HG02588 (cell line): Measurements from ENCODE around the gene SPDEF.

Experiments
- ATAC-seq: cut with Tn5 transposase; IDR thresholded peaks from one replicate; pipeline ENCODE4 v1.9.1; 2021; ENCODE audit warnings: mild to moderate bottlenecking, moderate library complexity; ENCODE audit not compliant: unreplicated experiment

The SPDEF gene

DNA sequence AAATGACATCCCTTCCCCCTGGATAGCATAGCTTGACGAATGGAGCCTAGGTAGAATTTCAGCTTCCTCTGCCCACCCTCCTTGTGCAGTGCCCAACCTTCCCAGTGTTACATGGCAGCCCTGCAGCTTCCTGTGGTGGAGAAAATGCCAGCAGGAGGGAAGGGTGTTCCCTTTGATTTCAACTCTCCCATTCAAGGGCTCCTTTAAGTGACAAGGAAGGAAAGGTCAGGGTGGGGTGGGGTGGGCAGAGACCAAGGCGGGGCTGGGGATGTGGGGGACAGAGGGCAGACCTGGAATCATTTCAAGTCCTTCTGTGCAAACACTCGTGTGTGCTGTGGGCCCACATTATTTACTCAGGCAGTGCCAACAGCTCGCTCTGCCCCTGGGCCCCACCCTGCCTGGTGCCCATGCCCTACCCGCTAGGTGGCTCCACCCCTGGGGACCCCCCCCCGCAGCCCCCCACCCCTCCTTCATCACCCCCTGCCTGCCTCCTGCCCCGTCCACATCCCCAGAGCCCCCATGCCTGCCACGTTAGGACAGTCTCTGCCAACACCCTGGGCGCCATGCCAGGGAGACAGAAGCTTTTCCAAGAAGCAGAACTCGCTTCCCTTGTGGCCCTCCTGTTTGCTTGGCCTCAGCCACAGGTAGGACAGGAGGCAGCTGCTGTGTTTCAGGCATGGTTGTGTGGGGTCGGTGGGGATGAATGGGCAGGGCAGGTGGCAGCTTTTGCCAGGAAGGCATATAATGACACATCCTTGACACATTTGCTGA lies 9.4 kb downstream of the SPDEF start:
- ATAC-seq = no peak

DNA sequence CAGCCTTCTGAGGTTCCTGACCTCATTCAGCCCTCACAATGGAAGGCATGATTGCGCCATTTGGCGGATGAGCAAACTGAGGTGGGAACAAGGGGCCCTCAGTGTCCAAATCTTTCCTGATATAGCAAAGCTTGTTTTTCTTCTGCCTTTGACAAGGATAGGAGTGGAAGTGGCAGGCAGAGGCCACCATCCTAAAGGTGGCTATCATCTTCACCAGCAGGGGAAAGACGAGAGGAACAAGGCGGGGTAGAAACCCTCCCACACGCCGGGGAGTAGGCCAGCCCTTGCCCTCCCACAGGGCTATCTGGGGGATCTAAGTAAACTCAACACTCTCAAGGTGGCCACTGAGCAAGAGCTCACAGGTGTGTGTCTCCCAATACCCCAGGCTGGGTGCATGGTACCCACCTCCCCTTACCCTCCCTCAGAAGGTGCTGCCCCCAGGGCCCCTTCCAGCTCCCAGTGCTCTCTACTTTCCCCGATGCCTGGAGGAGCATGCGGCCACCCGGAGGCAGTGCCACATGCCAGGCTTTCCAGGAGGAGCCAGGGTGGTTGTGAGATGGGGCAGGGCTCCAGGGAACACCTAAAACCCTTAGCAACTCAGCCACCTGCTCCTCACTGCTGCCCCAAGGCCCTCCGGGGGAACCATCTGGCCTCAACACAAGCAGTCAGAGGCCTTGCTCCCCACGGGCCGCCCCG lies 11.2 kb downstream of the SPDEF start:
- no peak for ATAC-seq

DNA sequence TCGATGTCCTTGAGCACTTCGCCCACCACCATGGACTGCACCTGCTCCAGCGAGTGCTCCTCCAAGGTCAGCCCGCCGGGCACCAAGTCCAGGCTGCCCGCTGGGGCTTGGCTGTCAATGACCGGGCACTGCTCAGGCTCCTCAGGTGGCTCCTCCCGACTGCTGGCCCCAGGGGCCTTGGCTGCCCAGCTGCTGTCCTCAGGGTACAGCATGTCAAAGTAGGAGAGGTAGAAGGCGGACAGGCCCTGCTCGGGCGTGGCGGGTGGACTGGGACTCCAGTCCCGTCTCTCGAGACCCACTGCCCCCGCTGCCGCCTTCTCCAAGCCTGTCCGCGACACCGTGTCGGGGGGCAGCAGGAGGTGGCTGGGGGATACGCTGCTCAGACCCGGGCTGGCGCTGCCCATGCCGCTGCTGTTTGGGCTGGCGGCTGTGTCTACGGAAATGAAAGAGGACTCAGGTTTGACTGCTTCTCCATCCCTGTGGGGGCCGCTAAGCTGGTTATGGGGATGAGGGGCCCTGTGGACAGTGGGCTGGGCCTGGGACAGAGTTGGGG lies 12.0 kb downstream of the SPDEF start:
- no peak for ATAC-seq

DNA sequence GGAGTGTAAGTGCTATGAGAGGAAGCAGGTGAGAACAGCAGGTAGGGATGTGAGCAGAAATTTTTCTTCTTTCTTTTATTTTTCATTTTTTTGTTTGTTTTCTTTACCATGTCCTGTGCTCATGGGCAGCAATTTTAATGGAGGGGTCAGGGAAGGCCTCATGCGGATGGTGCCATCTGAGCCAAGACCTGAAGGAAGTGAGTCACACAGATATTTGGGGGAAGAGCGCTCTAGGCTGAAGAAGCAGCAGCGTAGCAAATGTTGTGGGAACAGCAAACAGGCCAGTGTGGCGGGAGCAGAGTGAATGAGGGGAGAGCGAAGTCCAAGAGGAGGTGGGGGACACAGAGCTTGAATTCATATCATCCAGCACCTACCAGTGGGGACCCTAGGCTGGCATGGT lies 12.7 kb downstream of the SPDEF start:
- no peak for ATAC-seq

DNA sequence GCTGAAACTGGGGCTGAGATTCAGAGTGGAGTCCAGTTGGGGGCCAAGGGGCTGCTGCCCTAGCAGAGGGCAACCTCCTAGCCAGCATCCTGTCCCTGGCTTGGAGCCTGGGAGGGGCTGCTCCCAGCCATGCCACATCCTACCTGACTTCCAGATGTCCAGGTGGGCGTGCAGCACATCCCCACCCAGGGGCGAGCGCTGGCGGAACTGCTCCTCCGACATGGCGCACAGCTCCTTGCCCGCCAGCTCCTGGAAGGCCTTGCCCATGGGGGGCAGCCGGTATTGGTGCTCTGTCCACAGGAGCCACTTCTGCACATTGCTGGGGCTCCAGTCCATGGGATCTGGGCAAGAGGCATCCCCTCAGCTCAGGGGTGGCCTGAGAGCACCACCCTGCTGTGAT lies 15.3 kb downstream of the SPDEF start:
- no peak for ATAC-seq

DNA sequence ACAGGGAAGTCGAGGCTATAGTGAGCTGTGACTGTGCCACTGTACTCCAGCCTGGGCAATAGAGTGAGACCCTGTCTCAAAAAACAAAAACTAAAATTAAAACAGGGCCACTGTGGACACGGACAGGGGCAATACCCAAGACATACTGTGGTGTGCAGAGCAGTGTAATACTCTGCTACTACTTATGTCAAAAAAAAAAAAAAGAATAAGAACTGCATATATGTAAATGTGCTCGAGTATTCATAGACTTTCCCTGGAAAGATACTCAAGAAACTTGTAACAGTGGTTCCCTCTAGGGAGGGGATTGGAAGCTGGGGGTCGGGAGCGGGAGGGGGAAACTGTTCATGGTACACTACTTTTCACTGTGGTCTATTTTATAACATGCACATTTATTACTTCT lies 15.9 kb downstream of the SPDEF start:
- no peak for ATAC-seq

DNA sequence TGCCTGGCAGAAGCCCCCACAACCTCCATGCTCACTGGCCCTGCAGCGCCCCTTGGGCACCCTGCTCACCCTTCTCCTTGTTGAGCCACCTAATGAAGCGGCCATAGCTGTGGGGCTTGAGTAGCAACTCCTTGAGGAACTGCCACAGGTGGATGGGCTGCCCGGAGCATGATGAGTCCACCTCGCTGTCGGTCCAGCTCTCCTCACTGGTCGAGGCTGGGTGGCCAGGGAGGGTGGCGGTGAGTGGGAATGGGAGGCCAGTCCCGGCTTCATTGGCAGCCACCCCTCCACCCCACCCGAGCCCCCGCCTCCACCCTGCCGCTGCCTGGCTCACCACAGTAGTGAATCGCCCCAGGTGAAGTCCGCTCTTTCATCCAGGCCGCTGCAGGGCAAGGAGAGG lies 16.9 kb downstream of the SPDEF start:
- no peak for ATAC-seq

DNA sequence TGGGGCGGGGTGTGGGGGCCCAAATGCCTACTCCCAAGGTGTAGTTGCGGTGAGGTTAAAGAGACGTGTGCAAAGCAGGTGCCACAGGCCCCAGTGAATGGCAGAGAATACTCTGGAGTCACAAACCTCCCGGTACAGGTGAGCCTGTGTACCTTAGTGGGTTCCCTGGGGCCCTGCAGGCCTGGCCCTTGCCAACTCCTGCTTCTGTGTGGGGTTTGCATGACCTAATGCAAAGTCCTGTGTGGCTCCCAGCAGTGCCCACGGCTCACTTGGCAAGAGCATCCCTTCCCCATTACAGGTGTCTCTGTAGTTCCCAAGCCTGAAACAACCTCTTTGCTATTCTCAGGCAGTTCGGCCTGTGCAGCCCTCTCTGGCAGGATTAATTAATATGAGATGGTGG lies 17.5 kb downstream of the SPDEF start:
- ATAC-seq = no peak

DNA sequence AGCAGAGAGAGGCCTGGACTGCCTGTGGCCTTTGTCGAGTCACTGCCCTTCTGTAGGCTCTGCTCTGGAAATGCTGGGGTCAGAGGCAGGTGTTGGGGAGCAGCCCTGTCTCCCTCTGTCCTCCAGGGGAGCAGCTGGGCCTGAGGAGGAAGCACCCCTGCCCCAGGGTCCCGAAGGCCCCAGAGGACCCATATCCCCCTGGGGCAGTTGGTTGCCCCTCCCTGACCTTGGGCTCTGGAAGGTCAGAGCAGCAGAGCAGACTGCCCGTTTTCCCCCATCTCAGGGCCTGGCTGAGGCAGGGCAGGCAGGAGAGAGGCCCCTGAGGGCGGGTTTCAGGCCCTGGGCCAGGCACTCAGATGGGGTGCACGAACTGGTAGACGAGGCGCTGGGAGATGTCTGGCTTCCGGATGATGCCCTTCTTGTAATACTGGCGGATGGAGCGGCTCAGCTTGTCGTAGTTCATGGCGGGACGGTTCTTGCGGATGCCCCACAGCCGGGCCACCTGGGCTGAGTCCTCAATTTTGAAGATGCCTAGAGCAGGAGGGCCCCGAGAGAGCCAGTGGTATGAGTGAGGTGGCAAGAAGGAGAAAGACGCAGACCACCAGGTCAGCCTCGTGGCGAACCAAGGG lies 18.1 kb downstream of the SPDEF start:
- ATAC-seq = no peak

DNA sequence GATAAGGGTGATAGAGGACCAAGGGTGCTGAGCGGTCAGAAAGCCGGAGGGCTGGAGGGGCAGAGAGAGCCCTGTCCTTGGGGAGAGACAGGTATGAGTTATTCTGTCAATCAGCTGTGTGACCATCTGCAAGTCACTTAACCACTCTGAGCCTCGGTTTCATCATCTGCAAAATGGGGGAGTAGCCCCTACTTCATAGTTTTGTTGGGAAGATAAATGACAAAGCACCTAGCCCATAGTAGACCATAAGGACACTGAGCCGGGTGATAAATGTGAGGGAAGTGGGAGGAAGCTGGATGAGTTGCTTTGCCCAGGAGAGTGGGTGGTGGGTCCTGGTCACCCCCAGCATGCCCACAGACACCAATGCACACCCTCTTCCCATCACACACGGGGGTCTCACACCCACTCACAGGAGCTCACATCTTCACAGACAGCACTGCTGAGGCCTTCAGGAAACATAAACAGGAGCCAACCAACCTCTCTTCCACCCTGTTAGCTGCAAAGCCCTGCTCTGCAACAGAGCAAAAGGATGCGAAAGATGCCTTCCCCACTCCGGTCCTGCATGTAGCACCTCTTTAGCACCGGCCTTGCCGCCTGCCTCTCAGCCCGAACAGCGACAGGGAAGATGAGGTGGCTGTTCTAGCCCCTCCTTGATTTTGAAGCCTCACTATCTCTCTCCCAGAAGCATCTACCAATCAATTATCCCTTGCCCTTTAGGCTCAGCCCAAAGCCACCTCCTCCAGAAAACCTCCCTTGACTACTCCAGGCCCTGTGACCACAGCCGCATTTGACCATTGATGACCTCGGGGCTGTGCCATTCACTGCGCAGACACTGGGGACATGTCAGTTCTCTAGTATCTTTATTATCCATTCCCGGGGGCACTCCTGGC lies 18.9 kb downstream of the SPDEF start:
- no peak for ATAC-seq

DNA sequence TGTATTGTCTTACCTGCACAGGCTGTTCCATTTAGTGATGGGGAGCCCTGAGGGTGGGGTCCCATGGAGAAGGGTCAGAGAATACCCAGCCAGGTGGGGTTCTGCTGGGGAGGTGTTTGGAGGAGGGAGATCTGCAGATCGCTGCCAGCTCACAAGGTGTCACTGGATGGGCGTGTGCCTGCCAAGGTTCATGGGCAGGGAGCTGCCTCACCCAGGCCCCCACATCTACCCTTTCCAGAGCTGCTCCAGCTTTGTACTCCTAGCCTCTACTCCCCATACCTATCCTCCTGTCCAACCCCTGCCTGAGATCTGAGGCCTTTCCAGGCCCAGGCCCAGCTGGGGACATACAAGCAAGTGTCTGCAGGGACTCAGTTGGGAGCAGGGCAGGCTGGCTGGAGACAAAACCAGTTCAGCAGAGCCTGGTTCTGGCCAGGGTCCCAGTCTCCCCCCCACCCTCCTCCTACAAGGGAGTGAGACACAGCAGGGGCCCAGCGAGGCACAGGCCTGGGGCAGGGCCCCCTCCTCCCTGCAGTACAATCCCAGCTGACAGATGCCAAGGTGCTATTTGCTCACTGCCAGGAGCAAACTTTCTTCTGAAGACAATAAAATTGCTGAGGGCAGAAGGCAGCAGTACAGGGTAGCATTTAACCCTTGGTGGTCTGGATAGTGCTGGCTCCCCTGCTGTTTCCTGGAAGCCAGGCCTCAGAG lies 19.7 kb downstream of the SPDEF start:
- ATAC-seq = no peak

DNA sequence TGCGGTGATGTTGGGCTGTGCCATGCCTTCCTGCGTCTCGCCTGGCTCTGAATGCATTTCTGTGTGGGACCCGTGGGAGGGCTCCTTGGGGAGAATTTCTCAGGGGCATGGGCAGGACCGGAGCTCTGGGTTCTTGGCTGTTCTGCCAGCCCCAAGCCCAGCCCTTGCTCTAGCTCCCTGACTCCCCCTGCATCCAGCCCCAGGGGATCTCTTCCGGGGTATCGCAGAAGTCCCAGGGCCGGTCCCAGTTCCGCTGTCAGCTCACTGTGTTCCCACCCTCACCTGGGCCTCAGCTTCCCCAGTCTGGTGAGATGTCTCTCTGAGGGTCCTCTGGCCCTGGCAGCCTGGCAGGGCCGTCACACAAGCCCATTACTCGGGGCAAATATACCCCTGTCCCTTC lies 20.5 kb downstream of the SPDEF start:
- ATAC-seq = no peak

DNA sequence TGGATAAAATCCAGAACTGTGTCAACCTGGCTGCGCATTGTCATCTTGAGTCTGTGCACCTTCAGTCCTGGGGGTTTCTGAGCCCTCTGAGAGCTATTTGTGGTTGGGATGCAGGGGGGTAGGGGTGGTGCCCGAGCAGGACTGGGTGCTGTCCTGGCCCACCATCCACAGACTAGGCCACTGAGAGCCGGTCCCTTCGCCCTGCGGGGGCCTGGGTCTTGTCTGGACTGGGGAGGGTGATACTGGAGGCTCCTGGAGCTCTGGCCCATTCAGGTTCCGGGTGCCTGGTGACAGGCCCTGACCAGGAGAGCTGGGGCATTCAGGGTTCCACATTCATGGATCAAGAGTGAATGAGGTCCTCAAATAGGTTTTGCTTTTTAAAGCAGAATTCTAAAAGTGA lies 20.9 kb downstream of the SPDEF start:
- ATAC-seq = no peak

DNA sequence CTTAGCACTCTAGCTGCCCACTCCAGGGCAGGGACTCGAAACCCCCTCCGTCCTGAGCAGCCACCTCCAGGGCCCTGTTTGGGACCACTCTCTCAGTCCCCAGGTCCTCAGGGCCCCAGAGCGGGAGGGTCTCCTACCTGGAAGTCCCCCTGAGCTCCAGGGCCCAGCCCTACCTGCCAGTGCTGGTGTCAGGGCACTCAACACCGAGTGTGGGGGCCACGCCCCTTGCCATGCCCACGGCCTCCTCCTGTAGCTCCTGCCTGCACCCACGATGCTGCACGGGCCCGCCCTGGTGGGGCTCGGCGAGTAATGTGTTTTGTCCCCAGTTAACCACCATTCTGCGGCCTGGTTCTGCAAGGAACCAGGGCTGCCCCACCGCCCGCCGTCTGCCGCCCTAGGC lies 21.5 kb downstream of the SPDEF start:
- ATAC-seq = no peak

DNA sequence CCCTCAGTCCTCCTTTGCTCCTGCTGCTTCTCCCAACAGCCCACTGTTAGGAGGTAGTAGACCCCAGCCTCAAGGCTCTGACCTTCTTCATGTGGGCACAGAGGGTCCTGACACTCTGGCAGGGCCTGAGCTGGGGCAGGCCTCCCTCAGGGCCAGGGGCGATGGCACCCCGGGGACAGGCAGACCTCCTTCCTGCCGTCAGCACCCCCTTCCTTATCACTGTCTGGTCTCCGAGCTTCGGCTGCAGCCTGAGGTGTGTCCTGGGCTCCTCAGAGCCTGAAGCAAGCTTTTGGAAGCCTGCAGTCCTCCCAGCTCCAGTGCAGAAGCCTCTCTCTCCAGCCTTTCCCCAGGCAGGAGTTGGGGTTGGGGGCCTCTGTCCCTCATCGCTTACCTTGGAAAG lies 22.0 kb downstream of the SPDEF start:
- ATAC-seq = no peak

DNA sequence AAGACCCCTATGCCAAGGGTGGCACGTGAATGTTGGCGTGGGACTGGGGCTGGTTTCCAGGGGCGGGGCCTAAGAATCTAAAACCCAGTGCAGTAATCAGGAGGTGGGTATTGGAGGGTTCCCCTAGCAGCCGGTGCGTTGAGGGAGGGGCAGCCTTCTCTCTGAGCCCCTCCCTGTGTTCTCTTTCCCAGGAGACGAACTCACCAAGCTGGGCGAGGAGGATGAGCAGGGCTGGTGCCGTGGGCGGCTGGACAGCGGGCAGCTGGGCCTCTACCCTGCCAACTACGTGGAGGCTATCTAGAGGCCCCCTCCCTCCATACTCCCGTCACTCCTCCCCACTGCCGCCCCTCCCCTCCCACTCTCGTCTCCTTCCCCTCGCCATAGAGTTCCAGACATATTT lies 23.9 kb downstream of the SPDEF start:
- no peak for ATAC-seq

DNA sequence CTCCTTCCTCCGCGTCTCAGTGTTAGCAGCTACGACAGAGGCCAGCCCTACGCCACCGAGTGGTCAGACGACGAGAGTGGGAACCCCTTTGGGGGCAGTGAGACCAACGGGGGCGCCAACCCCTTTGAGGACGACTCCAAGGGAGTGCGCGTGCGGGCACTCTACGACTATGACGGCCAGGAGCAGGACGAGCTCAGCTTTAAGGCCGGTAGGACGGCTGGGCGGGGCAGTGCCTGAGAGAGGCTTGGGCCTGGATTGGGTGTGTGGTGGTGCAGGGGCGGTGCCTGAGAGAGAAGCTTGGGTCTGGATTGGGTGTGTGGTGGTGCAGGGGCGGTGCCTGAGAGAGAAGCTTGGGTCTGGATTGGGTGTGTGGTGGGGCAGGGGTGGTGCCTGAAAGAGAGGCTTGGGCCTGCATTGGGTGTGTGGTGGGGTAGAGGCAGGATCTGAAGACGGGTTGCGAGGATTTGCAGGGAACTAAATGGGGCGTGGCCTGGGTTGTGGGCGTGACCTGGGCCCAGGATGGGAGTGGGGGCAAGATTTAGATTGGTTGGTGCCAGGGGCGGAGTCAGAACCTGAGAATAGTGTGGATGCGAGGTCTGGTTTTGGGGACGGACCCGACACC lies 24.4 kb downstream of the SPDEF start:
- ATAC-seq = no peak

DNA sequence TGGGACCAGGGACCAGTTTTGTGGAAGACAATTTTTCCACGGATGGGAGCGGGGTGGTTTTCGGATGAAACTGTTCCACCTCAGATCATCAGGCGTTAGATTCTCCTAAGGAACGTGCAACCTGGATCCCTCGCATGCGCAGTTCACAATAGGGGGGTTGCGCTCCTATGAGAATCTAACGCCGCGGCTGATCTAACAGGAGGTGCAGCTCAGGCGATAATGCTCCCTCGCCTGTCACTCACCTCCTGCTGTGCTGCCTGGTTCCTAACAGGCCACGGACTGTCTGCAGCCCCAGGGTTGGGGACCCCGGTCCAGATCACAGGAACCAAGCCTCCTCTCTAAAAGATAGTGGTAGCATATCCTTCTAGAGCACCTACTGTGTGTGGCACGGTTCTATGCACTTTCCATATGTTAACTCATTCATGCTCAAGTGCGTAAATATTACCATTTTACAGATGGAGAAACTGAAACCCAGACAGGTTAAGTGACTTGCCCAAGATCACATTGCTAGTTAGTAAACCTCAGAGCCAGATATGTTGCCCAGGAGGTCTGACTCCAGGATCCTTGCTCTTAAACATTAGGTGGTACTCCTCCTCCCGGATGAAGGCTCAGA lies 25.3 kb downstream of the SPDEF start:
- no peak for ATAC-seq

DNA sequence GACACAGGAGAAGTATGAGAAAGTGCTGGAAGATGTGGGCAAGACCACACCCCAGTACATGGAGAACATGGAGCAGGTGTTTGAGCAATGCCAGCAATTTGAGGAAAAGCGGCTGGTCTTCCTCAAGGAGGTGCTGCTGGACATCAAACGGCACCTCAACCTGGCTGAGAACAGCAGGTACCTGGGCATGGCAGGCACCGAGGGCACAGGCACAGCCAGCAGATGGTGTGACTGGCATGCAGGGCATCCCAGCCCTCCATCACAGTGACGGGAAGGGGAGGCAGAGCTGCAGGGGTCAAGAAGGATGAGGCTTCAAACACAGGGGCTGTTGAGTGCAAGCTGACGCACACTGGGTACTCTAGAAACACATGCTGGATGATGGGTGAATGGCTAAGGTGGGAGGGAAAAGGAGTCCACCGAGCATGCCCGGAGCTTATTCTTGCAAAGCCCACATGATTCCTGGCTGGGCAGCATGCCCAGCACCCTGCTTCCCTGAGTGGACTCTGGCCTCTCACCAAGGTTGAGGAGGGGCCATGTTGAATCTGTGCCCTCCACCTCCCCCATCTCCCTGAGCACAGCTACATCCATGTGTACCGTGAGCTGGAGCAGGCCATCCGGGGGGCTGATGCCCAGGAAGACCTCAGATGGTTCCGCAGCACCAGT lies 26.3 kb downstream of the SPDEF start:
- ATAC-seq = no peak
